HepG2 (cell line): Measurements from ENCODE around the gene NAA25. TPM values are rescaled to one million over a fixed set of nuclear protein-coding genes. Genes with fewer than 3 reads are reported as not detected.

Source experiments
- ATAC-seq: fragments of 200-7000 bp; cut with Tn5 transposase; 3 replicates; pipeline ENCODE4 v1.9.1; 2020; ENCODE audit warnings: mild to moderate bottlenecking, moderate library complexity
- BruUV-seq: library from RNA; stranded (reverse); fragments of 400-500 nt; replicated peaks from 2 replicates; lab custom pipeline; 2021; lab: Mats Ljungman, UMichigan
- CTCF ChIA-PET: fragments of 300-600 bp; formaldehyde crosslinking; extraction: SDS; loops from one replicate; lab custom pipeline; 2021; ENCODE audit warnings: low total read pairs, inconsistent platforms, low intra/inter-chr PET ratio; lab: Yijun Ruan, JAX
- POLR2A ChIA-PET: fragments of 350-600 bp; sonication (Branson Sonifier 250); formaldehyde crosslinking; loops from one replicate; lab custom pipeline; 2020; ENCODE audit warnings: antibody characterized with exemption, inconsistent platforms; lab: Yijun Ruan, JAX
- DNase-seq: peaks from one replicate; pipeline ENCODE4 v3.0.0-alpha.2; 2015; ENCODE audit warnings: low spot score
- FAIRE-seq: peaks from 3 replicates; lab custom pipeline; 2011; peaks lifted over from hg19 to GRCh38; lab: Jason Lieb, UNC
- H2AFZ ChIP-seq: one replicate; pipeline ENCODE4 v1.6.1; 2011; ENCODE audit warnings: low read length, inconsistent platforms
- H3K27ac ChIP-seq: fragments of 300-600 bp; 3 replicates; pipeline ENCODE4 v1.8.0; 2011; ENCODE audit warnings: mixed run types, mild to moderate bottlenecking, mixed read lengths, low read length, inconsistent platforms; ENCODE audit not compliant: insufficient read depth; ENCODE audit errors: extremely low read length
- H3K27me3 ChIP-seq, 2 experiments: fragments of 200-600 bp in 1 of 2; 2 replicates in 1 of 2; 3 replicates in 1 of 2; pipeline versions ENCODE4 v1.6.0 to v1.8.0; 2011; ENCODE audit warnings: low read length in 2 of 2, mild to moderate bottlenecking in 2 of 2, moderate library complexity in 2 of 2, inconsistent platforms in 1 of 2; ENCODE audit not compliant: insufficient read depth in 2 of 2, control insufficient read depth in 1 of 2
- H3K36me3 ChIP-seq, 2 experiments: fragments of 200-600 bp in 1 of 2; replicated peaks in 1 of 2; 2 replicates in 1 of 2; 3 replicates in 1 of 2; pipeline versions ENCODE4 v1.5.1 to v1.8.0; 2011; ENCODE audit warnings: low read length in 2 of 2, inconsistent platforms in 1 of 2; ENCODE audit not compliant: insufficient read depth in 2 of 2, control insufficient read depth in 1 of 2
- H3K4me1 ChIP-seq: 2 replicates; pipeline ENCODE4 v1.5.1; 2012; ENCODE audit warnings: low read length, inconsistent platforms; ENCODE audit not compliant: insufficient read depth
- H3K4me2 ChIP-seq: 2 replicates; pipeline ENCODE4 v1.6.0; 2011; ENCODE audit warnings: low read depth, low read length, inconsistent platforms
- H3K4me3 ChIP-seq, 3 experiments: fragments of 200-600 bp in 1 of 3; sonication (generic), shearing (Covaris generic) in 1 of 3; replicated peaks in 1 of 3; 2 replicates each; pipeline ENCODE4 v1.5.1; 2011 to 2016; ENCODE audit warnings: low read length in 3 of 3, inconsistent platforms in 2 of 3, low read depth in 2 of 3, mild to moderate bottlenecking in 2 of 3, control low read depth in 1 of 3, mixed read lengths in 1 of 3; ENCODE audit not compliant: insufficient read depth in 1 of 3
- H3K79me2 ChIP-seq: one replicate; pipeline ENCODE4 v1.6.1; 2011; ENCODE audit warnings: low read length, inconsistent platforms; ENCODE audit not compliant: insufficient read depth
- H3K9ac ChIP-seq: 2 replicates; pipeline ENCODE4 v1.6.0; 2011; ENCODE audit warnings: mild to moderate bottlenecking, low read depth, low read length, inconsistent platforms; ENCODE audit not compliant: insufficient read depth
- H3K9me3 ChIP-seq: 2 replicates; pipeline ENCODE4 v1.5.1; 2012; ENCODE audit warnings: mild to moderate bottlenecking, low read length
- H4K20me1 ChIP-seq: 2 replicates; pipeline ENCODE4 v1.6.0; 2011; ENCODE audit warnings: inconsistent platforms, mild to moderate bottlenecking, low read length, moderate library complexity; ENCODE audit not compliant: insufficient read depth
- MAFF ChIP-seq: IDR thresholded peaks from 2 replicates; pipeline ENCODE4 v1.6.1; 2011; ENCODE audit warnings: low read depth, low read length, improper control_type of control experiment
- MAFK ChIP-seq, 2 experiments: IDR thresholded peaks in 1 of 2; conservative IDR thresholded peaks in 1 of 2; 2 replicates each; pipeline ENCODE4 v1.6.1; 2011; ENCODE audit warnings: improper control_type of control experiment in 2 of 2, low read length in 2 of 2
- SRSF4 ChIP-seq: fragments of 200-400 bp; formaldehyde crosslinking; IDR thresholded peaks from one replicate; pipeline ENCODE4 v1.6.1; 2018; ENCODE audit warnings: mild to moderate bottlenecking, low read depth, low read length, moderate library complexity; ENCODE audit not compliant: poor library complexity, severe bottlenecking
- SUZ12 ChIP-seq: fragments of 150-350 bp; IDR thresholded peaks from 2 replicates; pipeline ENCODE4 v1.6.1; 2014; ENCODE audit warnings: low read depth, low read length
- ZNF550 ChIP-seq: sonication (generic); formaldehyde crosslinking; IDR thresholded peaks from 2 replicates; pipeline ENCODE4 v1.4.0; 2020; ENCODE audit warnings: mild to moderate bottlenecking, missing genetic modification reagents, borderline replicate concordance
- ZNF570 ChIP-seq: sonication (generic); formaldehyde crosslinking; IDR thresholded peaks from 2 replicates; pipeline ENCODE4 v1.4.0; 2020; ENCODE audit warnings: mild to moderate bottlenecking, missing genetic modification reagents, borderline replicate concordance
- ZNF724P ChIP-seq: sonication (generic); formaldehyde crosslinking; IDR thresholded peaks from 2 replicates; pipeline ENCODE4 v1.8.0; 2022; ENCODE audit warnings: missing genetic modification reagents, borderline replicate concordance
- ZNF790 ChIP-seq: sonication (generic); formaldehyde crosslinking; IDR thresholded peaks from 2 replicates; pipeline ENCODE4 v1.8.0; 2022; ENCODE audit warnings: missing genetic modification reagents, mild to moderate bottlenecking, borderline replicate concordance
- WGBS: methylation state at CpG from one replicate; pipeline ENCODE4 v1.1.6; 2017; ENCODE audit warnings: low lambda C conversion rate; 5-methylcytosine and 5-hydroxymethylcytosine counted together
- in situ Hi-C: cut with HindIII; loops from 2 replicates; pipeline ENCODE4 v1.10.0; 2017; ENCODE audit warnings: low pct_unique_long_range_greater_than_20kb; ENCODE audit not compliant: extremely low pct_ligation_motif_present
- intact Hi-C: fragments of 100-400 bp; cut with micrococcal nuclease; formaldehyde crosslinking; loops from one replicate; pipeline ENCODE4 v1.10.0; 2022; ENCODE audit not compliant: unreplicated experiment
- polyA plus RNA-seq, 8 experiments: library from polyadenylated mRNA; depleted of rRNA in 3 of 8; stranded (reverse) in 7 of 8; unstranded in 1 of 8; fragments of >200 nt; fragmentation: Illumina TruSeq in 4 of 8; extraction: Trizol in 4 of 8; gene quantifications; 2 replicates each; pipeline versions ENCODE4 v1.2.1 to v1.2.3, GENCODE V29; 2011 to 2016; ENCODE audit warnings: low read depth in 4 of 8, missing spikeins in 1 of 8, mixed read lengths in 1 of 8; ENCODE audit not compliant: insufficient read depth in 1 of 8
- total RNA-seq, 5 experiments: library from RNA; depleted of rRNA; stranded (reverse); fragments of >200 nt; fragmentation: Illumina TruSeq; extraction: Trizol; gene quantifications; 2 replicates each; pipeline ENCODE4 v1.2.3, GENCODE V29; 2016; ENCODE audit warnings: low read depth in 1 of 5
- TF ChIP-seq, protein P1 (sequence below): sonication (generic); formaldehyde crosslinking; conservative IDR thresholded peaks from 2 replicates; pipeline ENCODE4 v1.4.0; 2020; ENCODE audit warnings: missing genetic modification reagents
- TF ChIP-seq, protein P2 (sequence below): sonication (generic); formaldehyde crosslinking; IDR thresholded peaks from 2 replicates; pipeline ENCODE4 v1.8.1; 2022; ENCODE audit warnings: mild to moderate bottlenecking, missing genetic modification reagents

NAA25 gene
- total and polyA plus RNA-seq, 2 of the 13 experiments (the other 11 are each of a cell fraction or from before 2014, with no cell fraction given): 11.4 to 32.0 TPM

DNA sequence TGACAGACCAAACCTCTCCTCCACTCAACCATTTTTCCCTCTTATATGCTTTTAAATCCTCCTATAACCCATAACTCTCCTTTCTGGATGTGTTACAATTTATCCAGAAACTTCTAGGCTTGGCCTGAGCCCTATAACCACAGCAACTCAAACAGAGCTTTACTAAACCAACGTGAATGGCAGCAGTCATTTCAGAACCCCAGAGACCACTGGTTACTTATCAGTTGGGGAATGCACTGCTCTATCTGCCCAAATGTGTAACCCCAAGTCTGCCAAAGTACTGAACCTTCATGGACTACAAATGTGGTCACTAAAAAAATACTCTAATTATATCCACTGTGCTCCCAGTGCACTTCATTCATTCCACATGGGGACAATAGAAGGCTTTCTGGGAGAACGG is 42.0 kb downstream of the NAA25 start (continued):
- TF ChIP-seq, protein P1, sequence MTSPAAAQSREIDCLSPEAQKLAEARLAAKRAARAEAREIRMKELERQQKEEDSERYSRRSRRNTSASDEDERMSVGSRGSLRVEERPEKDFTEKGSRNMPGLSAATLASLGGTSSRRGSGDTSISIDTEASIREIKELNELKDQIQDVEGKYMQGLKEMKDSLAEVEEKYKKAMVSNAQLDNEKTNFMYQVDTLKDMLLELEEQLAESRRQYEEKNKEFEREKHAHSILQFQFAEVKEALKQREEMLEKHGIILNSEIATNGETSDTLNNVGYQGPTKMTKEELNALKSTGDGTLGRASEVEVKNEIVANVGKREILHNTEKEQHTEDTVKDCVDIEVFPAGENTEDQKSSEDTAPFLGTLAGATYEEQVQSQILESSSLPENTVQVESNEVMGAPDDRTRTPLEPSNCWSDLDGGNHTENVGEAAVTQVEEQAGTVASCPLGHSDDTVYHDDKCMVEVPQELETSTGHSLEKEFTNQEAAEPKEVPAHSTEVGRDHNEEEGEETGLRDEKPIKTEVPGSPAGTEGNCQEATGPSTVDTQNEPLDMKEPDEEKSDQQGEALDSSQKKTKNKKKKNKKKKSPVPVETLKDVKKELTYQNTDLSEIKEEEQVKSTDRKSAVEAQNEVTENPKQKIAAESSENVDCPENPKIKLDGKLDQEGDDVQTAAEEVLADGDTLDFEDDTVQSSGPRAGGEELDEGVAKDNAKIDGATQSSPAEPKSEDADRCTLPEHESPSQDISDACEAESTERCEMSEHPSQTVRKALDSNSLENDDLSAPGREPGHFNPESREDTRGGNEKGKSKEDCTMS: no peak
- TF ChIP-seq ZNF724P (no peak), ZNF550 (CRISPR knock-in tag) (no peak), ZNF790 (no peak), SUZ12 (no peak)

DNA sequence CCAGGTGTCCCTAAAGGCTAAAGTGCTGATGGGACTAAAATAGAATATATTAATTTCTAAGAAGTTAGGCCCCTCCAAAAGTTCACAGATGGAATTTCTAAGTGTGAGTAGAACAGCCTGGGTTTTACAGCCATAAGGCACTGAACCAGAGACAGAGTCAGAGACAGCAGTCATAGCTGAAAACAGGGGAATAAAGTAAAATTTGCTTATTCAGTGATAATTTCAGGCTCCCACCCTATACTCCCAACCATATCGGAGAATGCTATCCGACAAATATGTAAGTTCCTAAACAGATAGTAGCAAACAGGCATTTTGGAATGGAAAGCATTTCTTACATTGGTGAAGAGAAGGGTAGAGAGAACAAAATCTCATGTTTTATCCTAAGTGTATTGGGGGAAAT is 45.3 kb downstream of the NAA25 start:
- TF ChIP-seq ZNF570 (CRISPR knock-in tag) (no peak), MAFK (conservative IDR thresholded peaks at IDR 0.05 in 1 of 2, IDR thresholded peaks at IDR 0.05 in 1 of 2; ENCODE audit: low read length in 2 of 2) (peak; percentile 36 to 41; a peak in 3 of 4 replicates), SRSF4 (no peak), MAFF (peak; percentile 36)
- TF ChIP-seq, protein P2, sequence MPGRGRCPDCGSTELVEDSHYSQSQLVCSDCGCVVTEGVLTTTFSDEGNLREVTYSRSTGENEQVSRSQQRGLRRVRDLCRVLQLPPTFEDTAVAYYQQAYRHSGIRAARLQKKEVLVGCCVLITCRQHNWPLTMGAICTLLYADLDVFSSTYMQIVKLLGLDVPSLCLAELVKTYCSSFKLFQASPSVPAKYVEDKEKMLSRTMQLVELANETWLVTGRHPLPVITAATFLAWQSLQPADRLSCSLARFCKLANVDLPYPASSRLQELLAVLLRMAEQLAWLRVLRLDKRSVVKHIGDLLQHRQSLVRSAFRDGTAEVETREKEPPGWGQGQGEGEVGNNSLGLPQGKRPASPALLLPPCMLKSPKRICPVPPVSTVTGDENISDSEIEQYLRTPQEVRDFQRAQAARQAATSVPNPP: no peak
- no peak overlapping the region for H3K27ac ChIP-seq
- no TSS peak for BruUV-seq
- FAIRE-seq (no peak), ATAC-seq (no peak), DNase-seq (no peak)
- no peak overlapping the region for H3K9ac ChIP-seq
- intact Hi-C loops (no loop called here), in situ Hi-C loops (no loop called here)
- peaks cover 12 to 70% of the 10 kb centered on the region in 2 experiments for H3K36me3 ChIP-seq
- 96% methylated on average over 2 of the region's 2 CpGs for WGBS
- no peaks in the 10 kb centered on the region for H3K27me3 ChIP-seq
- H3K79me2 ChIP-seq: no peaks in the 10 kb centered on the region
- H3K4me3 ChIP-seq: no peak overlapping the region
- no peaks in the 10 kb centered on the region for H4K20me1 ChIP-seq
- H3K4me2 ChIP-seq: no peak overlapping the region
- no peaks in the 10 kb centered on the region for H3K9me3 ChIP-seq
- no peaks in the 10 kb centered on the region for H3K4me1 ChIP-seq
- ChIA-PET CTCF (no interaction called here), POLR2A (no interaction called here)
- no peak overlapping the region for H2AFZ ChIP-seq
